Stimulated activated CD4-positive, alpha-beta T cell treated with anti-CD3 and anti-CD28 coated beads, TNF-alpha, amount 100 ng/mL, for 24 hours (primary cell): ENCODE data around the gene PILRA.
"Not testable (repeated sequence)": the region's sequence is repeated elsewhere in the genome, so short reads cannot be mapped to it uniquely, and the experiment has no call there.

Experiments
- DNase-seq, 3 experiments: peaks; one replicate each; pipeline ENCODE4 v3.0.0-alpha.2; 2020; ENCODE audit warnings: low read depth in 3 of 3

PILRA gene

DNA sequence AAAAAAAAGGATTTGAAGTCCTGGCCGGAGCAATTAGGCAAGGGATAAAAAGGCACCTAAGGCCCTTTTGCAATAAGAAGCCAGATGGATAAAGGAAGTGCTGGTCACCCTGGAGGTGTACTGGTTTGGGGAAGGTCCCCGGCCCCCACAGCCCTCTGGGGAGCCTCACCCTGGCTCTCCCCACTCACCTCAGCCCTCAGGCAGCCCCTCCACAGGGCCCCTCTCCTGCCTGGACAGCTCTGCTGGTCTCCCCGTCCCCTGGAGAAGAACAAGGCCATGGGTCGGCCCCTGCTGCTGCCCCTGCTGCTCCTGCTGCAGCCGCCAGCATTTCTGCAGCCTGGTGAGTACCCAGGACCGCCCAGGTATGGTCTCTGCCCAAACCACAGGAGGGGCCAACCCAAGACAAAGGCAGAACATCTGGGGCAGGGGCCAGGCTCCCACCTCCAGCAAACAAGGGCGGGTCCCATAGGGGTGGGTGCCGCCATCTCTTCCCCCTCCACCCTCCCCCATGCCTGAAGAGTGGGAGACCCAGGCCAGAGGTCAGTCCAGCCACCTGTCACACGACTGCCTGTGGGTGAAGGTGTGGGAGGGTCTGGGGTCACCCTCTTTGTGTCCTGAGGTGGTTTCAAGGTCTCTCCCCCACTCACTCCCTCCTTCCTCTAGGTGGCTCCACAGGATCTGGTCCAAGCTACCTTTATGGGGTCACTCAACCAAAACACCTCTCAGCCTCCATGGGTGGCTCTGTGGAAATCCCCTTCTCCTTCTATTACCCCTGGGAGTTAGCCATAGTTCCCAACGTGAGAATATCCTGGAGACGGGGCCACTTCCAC, 15.0 kb upstream of the PILRA start, which contains the start of gene PILRB:
TSS of gene PILRB (plus strand) at position 91 of the 830 bp plus-strand sequence. CDS start at position 277, 186 bp downstream.
- no peak for DNase-seq

DNA sequence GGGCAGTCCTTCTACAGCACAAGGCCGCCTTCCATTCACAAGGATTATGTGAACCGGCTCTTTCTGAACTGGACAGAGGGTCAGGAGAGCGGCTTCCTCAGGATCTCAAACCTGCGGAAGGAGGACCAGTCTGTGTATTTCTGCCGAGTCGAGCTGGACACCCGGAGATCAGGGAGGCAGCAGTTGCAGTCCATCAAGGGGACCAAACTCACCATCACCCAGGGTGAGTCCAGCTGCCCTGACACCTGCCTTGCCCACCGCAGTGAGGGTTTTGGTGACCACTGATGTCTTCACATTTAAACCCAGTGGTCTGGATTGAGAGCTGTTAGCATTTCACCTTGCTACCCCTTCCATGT, 14.5 kb upstream of the PILRA start:
- no peak for DNase-seq

DNA sequence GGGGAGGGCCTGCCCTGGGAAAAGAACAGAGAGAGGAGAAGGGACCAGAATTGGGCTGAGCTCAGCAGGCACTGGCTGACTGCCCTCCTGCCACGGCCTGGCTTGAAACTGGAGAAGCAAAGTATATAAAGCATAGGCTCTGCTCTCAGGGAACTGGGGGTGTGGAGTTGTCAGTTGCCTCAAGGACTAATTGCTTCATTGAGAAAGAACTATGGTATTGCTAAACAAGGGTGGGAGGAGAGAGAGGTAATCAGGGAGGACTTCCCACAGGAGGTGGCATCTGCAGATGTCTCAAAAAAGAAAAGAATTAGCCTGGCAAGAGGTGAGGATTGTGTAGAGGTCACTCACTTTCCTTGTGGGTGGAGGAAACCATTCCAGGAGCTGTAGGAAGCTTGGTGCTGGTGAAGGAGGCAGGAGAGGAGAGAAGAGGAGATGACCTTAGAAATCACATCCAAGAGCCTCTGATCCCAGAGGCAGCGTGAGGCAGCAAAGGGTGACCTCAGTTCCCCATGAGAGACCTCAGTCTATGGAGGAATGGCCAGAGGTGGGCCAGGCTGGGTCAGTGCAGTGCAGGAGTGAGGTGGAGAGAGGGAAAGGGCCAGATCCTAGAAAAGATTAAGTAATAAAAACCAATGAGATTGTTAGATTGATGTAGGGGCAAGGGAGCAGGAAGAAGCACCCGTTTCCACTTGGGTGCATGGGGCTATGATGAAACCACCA, 13.0 kb upstream of the PILRA start:
- DNase-seq, result no peak

DNA sequence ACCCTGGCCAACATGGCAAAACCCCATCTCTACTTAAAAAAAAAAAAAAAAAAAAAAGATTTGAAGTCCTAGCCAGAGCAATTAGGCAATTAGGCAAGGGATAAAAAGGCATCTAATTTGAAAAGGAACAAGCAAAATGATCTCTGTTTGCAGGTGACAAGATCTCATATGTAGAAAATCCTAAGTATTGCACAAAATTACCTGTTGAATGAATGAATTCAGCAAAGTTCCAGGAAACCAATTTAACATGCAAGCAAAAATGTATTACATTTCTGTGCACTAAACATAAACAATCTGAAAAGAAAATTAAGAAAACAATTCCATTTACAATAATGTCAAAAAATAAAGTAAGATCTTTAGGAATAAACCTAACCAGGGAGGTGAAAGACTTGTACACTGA, 10.2 kb upstream of the PILRA start:
- no peak for DNase-seq

DNA sequence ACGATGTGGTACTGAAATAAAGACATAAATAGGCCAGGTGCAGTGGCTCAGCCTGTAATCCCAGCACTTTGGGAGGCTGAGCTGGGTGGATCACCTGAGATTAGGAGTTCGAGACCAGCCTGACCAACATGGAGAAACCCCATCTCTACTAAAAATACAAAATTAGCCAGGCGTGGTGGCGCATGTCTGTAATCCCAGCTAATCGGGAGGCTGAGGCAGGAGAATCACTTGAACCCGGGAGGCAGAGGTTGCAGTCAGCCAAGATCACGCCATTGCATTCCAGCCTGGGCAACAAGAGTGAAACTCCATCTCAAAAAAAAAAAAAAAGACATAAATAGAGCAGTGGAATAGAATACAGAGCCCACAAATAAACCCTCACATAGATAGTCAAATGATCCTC, 9.5 kb upstream of the PILRA start:
- not testable (repeated sequence) for DNase-seq

- DNase-seq, result no peak
Observed at GRCh38 chr7:100364480-100364879, 8.8 kb upstream of the PILRA start.

GRCh38 chr7:100365998-100366367, 7.3 kb upstream of the PILRA start:
- DNase-seq, result not testable (repeated sequence)

GRCh38 chr7:100366411-100367250, 6.7 kb upstream of the PILRA start:
- peak in 1 of 3 experiments; percentile 32 for DNase-seq

GRCh38 chr7:100367251-100367620, 6.1 kb upstream of the PILRA start:
- DNase-seq, result no peak

DNA sequence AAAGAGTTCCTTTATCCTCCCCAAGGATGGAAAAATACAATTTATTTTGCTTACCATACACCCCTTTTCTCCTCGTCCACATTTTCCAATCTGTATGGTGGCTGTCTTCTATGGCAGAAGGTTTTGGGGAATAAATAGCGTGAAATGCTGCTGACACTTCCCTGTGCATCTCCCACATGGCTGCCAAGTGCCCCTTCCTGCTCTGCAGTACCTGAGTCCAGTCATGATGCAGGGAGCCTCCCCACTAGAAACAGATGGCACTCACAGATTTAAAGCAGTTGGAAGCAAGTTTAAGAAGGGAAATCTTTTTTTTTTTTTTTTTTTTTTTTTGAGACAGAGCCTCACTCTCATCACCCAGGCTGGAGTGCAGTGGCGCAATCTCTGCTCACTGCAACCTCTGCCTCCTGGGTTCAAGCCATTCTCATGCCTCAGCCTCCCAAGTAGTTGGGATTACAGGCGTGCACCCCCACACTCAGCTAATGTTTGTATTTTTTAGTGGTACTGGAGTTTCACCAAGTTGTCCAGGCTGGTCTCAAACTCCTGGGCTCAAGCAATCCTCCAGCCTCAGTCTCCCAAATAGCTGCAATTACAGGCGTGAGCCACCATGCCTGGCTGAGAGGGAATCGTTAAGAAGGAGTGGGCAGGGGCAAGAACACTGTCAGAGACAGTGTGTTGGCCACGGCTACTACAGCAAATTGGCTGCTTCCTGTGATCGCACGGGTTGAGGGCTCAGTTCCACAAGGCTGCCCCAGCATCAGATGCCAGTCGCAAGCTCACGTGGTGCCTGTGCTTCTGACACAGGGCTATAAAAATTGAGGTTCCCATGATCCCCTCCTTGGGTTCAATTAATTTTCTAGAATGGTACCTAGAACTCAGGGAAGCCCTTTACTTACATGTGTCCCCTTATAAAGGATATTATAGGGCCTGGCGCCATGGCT, 5.3 kb upstream of the PILRA start:
- no peak for DNase-seq

DNA sequence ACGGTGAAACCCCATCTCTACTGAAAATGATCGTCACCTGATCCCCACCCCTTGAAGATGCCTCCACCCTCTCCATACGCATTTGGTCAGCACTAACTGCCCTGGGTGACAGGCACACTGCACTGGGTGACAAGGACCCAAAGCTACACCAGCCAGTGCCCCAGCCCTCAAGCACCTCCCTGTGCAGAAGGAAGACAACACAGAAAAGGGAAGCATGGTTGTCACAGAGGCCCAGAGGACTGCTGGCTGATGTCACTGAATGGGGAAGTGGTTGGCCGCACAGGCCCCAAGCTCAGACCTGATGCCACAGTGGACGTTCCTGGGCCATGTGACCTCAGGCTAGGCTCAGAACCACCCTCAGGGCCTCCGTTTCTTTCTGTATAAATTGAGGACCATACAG, 4.2 kb upstream of the PILRA start:
- no peak for DNase-seq

GRCh38 chr7:100370303-100370702, 3.0 kb upstream of the PILRA start:
- DNase-seq, result no peak

DNA sequence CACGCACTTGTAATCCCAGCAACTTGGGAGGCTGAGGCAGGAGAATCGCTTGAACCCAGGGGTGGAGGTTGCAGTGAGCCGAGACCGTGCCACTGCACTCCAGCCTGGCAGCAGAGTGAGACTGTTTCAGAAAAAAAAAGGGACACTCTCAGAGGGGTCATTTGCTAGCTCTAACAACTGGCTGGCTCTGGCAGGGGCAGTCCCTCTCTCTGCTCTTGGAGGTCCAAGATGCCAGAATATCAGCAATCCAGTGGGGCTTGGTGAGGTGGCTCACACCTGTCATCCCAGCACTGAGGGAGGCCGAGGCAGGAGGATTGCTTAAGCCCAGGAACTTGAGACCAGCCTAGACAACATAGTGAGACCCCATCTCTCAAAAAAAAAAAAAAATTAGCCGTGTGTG, 2.5 kb upstream of the PILRA start:
- no peak for DNase-seq

GRCh38 chr7:100371561-100372171, 1.6 kb upstream of the PILRA start:
- DNase-seq, result no peak

DNA sequence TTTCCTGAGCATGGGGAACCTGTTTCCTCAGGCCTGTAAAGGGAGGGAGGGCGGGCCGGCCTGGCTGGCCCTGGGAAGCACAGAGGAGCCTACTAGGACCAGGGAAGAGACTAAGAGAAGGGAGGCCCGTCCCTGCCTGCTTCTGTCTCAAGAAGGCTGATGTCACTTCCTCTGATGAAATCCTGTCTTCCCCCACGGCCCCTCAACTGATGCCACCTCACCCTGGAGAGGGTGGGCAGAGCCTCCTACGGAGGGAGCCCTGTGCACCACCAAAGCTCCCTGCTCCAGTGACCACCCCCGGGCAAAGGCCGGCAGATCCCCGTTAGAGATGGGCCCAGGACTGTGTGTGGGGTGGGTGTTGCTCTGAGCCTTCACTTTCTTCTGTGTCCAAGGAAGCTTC, 1.0 kb upstream of the PILRA start:
- DNase-seq, result no peak

DNA sequence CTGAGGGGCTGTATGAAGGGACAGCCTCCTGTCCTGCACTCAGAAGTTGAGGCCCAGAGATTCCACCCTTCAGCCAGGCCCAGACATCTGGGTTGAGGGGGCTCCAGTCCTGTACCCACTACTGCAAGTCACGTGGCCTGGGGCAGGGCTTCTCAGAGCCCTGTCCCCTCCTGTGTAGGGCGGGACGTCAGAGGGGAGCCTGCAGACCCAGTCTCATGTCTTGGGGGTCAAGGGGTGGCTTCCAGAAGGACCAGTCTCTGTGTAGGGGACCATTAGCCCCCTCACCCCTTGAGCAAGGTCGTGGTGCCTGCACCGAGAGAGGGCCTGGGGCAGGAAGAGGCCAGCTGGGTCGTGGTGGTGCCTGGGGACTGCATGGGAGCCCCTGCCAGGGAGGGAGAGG, 593 bp upstream of the PILRA start:
- no peak for DNase-seq

DNA sequence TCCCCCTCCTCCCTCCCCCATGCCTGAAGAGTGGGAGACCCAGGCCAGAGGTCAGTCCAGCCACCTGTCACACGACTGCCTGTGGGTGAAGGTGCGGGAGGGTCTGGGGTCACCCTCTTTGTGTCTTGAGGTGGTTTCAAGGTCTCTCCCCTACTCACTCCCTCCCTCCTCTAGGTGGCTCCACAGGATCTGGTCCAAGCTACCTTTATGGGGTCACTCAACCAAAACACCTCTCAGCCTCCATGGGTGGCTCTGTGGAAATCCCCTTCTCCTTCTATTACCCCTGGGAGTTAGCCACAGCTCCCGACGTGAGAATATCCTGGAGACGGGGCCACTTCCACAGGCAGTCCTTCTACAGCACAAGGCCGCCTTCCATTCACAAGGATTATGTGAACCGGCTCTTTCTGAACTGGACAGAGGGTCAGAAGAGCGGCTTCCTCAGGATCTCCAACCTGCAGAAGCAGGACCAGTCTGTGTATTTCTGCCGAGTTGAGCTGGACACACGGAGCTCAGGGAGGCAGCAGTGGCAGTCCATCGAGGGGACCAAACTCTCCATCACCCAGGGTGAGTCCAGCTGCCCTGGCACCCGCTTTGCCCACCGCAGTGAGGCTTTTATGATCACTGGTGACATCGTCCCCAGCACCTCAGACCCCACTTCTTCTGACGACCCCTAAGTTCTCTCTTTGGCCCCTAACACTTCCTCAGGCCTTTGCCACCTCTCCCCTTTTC, 747 bp downstream of the PILRA start:
- DNase-seq, result not testable (repeated sequence)

DNA sequence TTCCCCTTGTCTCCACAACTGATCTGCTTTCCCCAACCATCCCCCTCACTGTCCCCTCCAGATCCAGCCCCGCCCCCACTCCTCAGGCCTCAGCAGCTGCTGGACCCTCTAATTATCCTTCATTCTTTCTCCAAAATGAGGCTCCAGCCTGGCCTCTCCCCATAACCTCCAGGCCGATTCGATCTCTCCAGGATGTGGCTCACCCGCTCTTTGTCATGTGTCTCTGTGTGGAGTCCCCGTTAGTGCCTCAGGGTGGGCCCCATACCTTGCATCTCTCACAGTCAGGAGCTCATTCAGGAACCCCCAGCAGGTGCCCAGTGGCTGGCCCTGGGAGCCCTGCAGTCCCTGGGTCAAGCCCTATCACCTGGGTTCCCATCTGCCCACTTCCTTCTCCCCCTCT, 1.3 kb downstream of the PILRA start:
- DNase-seq, result no peak

GRCh38 chr7:100376066-100376465, 2.8 kb downstream of the PILRA start:
- DNase-seq, result no peak

DNA sequence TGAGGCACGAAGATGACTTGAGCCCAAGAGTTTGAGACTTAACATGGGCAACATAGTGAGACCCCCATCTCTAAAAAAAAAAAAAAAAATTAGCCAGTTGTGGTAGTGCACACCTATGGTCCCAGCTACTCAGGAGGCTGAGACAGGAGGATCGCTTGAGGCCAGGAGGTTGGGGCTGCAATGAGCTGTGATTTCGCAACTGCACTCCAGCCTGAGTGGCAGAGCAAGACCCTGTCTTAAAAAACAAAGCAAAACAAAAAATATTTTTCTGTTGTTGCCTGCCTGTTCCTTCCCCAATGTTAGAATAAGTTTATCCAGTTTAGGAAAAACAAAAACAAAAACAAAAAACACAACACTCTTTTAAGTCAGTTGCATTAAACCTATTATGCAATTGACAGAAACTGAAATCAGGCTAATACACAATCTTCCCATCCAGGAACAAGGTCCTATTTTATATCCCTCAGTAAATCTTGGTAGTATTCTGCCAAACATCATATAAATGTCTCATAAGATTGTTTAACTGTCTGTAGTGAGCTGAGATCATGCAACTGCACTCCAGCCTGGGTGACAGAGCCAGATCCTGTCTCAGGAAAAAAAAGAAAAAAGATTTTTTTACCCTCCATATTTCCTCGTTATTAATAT, 4.9 kb downstream of the PILRA start:
- no peak for DNase-seq
